Effector memory CD4-positive, alpha-beta T cell (primary cell): ENCODE results near the gene FOXJ1.

Experiments used
- DNase-seq, 3 donors: peaks; one replicate each; pipeline ENCODE4 v3.0.0-alpha.2; 2020
- H3K27ac ChIP-seq: 2 replicates; pipeline ENCODE4 v1.7.0; 2013; ENCODE audit warnings: mild to moderate bottlenecking, low read length, moderate library complexity; ENCODE audit not compliant: insufficient read depth, poor library complexity, severe bottlenecking
- H3K27me3 ChIP-seq: replicated peaks from 2 replicates; pipeline ENCODE4 v1.7.0; 2013; ENCODE audit warnings: mild to moderate bottlenecking, low read length; ENCODE audit not compliant: insufficient read depth, control insufficient read depth, poor library complexity, severe bottlenecking
- H3K36me3 ChIP-seq: 2 replicates; pipeline ENCODE4 v1.7.0; 2013; ENCODE audit warnings: mild to moderate bottlenecking, low read length, moderate library complexity; ENCODE audit not compliant: control insufficient read depth, insufficient read depth
- H3K4me1 ChIP-seq: 2 replicates; pipeline ENCODE4 v1.7.0; 2013; ENCODE audit warnings: low read length, mild to moderate bottlenecking; ENCODE audit not compliant: control insufficient read depth, insufficient read depth, poor library complexity, severe bottlenecking
- H3K4me3 ChIP-seq: 2 replicates; pipeline ENCODE4 v1.7.0; 2013; ENCODE audit warnings: low read length, low read depth, mild to moderate bottlenecking; ENCODE audit not compliant: insufficient read depth, poor library complexity, severe bottlenecking
- H3K9me3 ChIP-seq: 2 replicates; pipeline ENCODE4 v1.7.0; 2013; ENCODE audit warnings: mild to moderate bottlenecking, low read length, moderate library complexity; ENCODE audit not compliant: control insufficient read depth

FOXJ1 gene

GRCh38 chr17:76161619-76162266 is 20.7 kb upstream of the FOXJ1 start:
- no peak for DNase-seq
- H3K4me3 ChIP-seq = no peak overlapping the region
- H3K4me1 ChIP-seq = no peaks in the 10 kb centered on the region
- H3K27me3 ChIP-seq = no peaks in the 10 kb centered on the region
- H3K27ac ChIP-seq = no peak overlapping the region
- peaks cover 47% of the 10 kb centered on the region for H3K36me3 ChIP-seq
- H3K9me3 ChIP-seq = no peaks in the 10 kb centered on the region

- no peaks in the 10 kb centered on the region for H3K27me3 ChIP-seq
Observed at GRCh38 chr17:76160896-76161528, 20.0 kb upstream of the FOXJ1 start.

GRCh38 chr17:76159157-76159556 is 18.1 kb upstream of the FOXJ1 start:
- Histone ChIP-seq H3K36me3 (peaks cover 60% of the 10 kb centered on the region), H3K4me3 (no peak overlapping the region), H3K9me3 (no peaks in the 10 kb centered on the region), H3K27ac (no peak overlapping the region), H3K27me3 (no peaks in the 10 kb centered on the region), H3K4me1 (no peaks in the 10 kb centered on the region)
- no peak for DNase-seq

More at GRCh38 chr17:76160896-76161528, 20.0 kb upstream of the FOXJ1 start:
- DNase-seq = no peak
- Histone ChIP-seq H3K36me3 (peaks cover 49% of the 10 kb centered on the region), H3K4me1 (no peaks in the 10 kb centered on the region), H3K4me3 (no peak overlapping the region), H3K27ac (no peak overlapping the region), H3K9me3 (no peaks in the 10 kb centered on the region)

GRCh38 chr17:76157759-76158158 is 16.7 kb upstream of the FOXJ1 start:
- Histone ChIP-seq H3K36me3 (peaks cover 60% of the 10 kb centered on the region), H3K4me3 (no peak overlapping the region), H3K27me3 (no peaks in the 10 kb centered on the region), H3K4me1 (peaks cover 3% of the 10 kb centered on the region), H3K27ac (no peak overlapping the region), H3K9me3 (no peaks in the 10 kb centered on the region)
- DNase-seq = no peak

GRCh38 chr17:76156662-76156991 is 15.6 kb upstream of the FOXJ1 start:
- no peaks in the 10 kb centered on the region for H3K9me3 ChIP-seq
- H3K4me3 ChIP-seq = no peak overlapping the region
- no peak for DNase-seq
- peaks cover 14% of the 10 kb centered on the region for H3K4me1 ChIP-seq
- no peak overlapping the region for H3K27ac ChIP-seq
- no peaks in the 10 kb centered on the region for H3K27me3 ChIP-seq
- peaks cover 50% of the 10 kb centered on the region for H3K36me3 ChIP-seq

GRCh38 chr17:76155988-76156661 is 15.1 kb upstream of the FOXJ1 start:
- Histone ChIP-seq H3K4me1 (peaks cover 17% of the 10 kb centered on the region), H3K9me3 (no peaks in the 10 kb centered on the region), H3K27ac (no peak overlapping the region), H3K36me3 (peaks cover 47% of the 10 kb centered on the region), H3K27me3 (no peaks in the 10 kb centered on the region), H3K4me3 (no peak overlapping the region)
- DNase-seq = no peak

GRCh38 chr17:76154936-76155845 is 14.1 kb upstream of the FOXJ1 start:
- peaks cover 17% of the 10 kb centered on the region for H3K4me1 ChIP-seq
- H3K4me3 ChIP-seq = no peak overlapping the region
- no peaks in the 10 kb centered on the region for H3K27me3 ChIP-seq
- peaks cover 47% of the 10 kb centered on the region for H3K36me3 ChIP-seq
- no peak for DNase-seq
- H3K9me3 ChIP-seq = no peaks in the 10 kb centered on the region
- no peak overlapping the region for H3K27ac ChIP-seq

GRCh38 chr17:76154292-76154691 is 13.2 kb upstream of the FOXJ1 start:
- no peak for DNase-seq
- H3K4me3 ChIP-seq = no peak overlapping the region
- H3K27ac ChIP-seq = no peak overlapping the region
- peaks cover 45% of the 10 kb centered on the region for H3K36me3 ChIP-seq
- H3K9me3 ChIP-seq = no peaks in the 10 kb centered on the region
- no peaks in the 10 kb centered on the region for H3K27me3 ChIP-seq
- peaks cover 17% of the 10 kb centered on the region for H3K4me1 ChIP-seq

GRCh38 chr17:76153640-76154039 is 12.6 kb upstream of the FOXJ1 start:
- peaks cover 17% of the 10 kb centered on the region for H3K4me1 ChIP-seq

More at GRCh38 chr17:76153640-76154039, 12.6 kb upstream of the FOXJ1 start:
- Histone ChIP-seq H3K4me3 (no peak overlapping the region), H3K27me3 (no peaks in the 10 kb centered on the region), H3K27ac (no peak overlapping the region), H3K9me3 (no peaks in the 10 kb centered on the region), H3K36me3 (peaks cover 38% of the 10 kb centered on the region)
- DNase-seq = no peak
